ENCODE measurements around the gene RPL18.

The RPL18 gene

DNA sequence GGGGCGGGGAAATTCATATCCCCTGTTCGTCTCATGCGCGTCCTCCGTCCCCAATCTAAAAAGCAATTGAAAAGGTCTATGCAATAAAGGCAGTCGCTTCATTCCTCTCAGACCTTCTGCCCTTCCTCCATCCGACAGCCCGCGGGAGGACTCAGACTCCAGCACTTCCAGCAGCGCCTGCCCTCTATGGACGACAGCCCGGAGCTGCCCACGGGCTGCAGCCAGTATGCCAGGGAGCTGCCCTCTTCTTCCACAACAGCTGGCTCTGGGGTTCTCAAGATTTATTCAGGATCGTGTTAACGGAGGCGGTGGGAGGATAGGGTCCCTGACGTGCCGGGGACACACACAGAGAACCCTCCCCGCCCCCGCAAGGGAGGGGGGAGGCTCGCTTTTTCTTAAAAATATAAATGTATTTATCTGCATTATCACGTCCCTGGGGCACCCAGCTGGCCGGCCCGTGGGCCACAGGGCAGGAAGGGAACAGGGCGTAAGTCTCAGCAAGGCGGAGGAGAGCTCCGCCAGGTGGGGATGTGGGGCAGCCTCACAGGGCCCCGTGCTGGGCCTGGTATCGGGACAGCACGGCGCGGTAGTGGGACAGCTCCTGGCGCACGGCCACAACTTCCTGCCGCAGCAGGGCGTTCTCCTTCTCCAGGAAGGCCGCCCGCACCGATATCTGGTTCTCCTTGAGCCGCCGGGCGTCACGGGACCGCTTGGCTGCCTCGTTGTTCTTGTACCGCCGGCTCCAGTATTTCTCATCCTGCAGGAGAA, 11.5 kb upstream of the RPL18 start:
- DNase-seq, result peak in 14 of 56 donors; percentile 17 to 66 (median 46)

DNA sequence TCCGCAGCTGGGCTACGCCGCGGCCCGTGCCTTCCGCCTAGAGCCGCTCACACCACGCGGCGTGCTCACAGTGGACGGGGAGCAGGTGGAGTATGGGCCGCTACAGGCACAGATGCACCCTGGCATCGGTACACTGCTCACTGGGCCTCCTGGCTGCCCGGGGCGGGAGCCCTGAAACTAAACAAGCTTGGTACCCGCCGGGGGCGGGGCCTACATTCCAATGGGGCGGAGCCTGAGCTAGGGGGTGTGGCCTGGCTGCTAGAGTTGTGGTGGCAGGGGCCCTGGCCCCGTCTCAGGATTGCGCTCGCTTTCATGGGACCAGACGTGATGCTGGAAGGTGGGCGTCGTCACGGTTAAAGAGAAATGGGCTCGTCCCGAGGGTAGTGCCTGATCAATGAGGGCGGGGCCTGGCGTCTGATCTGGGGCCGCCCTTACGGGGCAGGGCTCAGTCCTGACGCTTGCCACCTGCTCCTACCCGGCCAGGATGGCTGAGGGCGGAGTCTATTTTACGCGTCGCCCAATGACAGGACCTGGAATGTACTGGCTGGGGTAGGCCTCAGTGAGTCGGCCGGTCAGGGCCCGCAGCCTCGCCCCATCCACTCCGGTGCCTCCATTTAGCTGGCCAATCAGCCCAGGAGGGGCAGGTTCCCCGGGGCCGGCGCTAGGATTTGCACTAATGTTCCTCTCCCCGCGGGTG, 10.8 kb upstream of the RPL18 start:
- peak in 25 of 56 donors; percentile 23 to 69 (median 50) for DNase-seq

DNA sequence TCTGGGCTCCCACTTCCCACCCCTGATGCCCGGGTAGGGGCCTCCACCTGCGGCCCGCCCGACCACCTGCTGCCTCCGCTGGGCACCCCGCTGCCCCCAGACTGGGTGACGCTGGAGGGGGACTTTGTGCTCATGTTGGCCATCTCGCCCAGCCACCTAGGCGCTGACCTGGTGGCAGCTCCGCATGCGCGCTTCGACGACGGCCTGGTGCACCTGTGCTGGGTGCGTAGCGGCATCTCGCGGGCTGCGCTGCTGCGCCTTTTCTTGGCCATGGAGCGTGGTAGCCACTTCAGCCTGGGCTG, 10.3 kb upstream of the RPL18 start:
- DNase-seq, result peak in 1 of 56 donors; percentile 61

DNA sequence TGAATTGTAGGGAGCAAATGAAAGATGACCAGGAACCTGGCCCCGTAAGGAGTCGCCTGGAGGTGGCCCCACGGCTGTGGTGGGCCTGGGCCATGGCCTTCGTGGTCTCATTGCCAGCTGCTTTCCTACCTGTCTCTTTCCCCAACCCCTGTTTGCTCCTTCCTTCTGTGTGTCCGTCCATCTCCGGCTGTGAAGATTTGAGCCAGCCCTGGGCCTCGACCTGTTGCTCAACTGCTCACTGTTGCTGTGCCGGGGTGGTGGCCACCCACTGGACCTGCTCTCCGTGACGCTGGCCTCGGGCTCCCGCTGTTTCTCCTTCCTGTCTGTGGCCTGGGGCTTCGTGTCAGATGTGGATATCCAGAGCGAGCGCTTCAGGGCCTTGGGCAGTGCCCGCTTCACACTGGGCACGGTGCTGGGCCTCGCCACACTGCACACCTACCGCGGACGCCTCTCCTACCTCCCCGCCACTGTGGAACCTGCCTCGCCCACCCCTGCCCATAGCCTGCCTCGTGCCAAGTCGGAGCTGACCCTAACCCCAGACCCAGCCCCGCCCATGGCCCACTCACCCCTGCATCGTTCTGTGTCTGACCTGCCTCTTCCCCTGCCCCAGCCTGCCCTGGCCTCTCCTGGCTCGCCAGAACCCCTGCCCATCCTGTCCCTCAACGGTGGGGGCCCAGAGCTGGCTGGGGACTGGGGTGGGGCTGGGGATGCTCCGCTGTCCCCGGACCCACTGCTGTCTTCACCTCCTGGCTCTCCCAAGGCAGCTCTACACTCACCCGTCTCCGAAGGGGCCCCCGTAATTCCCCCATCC, 9.7 kb upstream of the RPL18 start:
- DNase-seq, result no peak

DNA sequence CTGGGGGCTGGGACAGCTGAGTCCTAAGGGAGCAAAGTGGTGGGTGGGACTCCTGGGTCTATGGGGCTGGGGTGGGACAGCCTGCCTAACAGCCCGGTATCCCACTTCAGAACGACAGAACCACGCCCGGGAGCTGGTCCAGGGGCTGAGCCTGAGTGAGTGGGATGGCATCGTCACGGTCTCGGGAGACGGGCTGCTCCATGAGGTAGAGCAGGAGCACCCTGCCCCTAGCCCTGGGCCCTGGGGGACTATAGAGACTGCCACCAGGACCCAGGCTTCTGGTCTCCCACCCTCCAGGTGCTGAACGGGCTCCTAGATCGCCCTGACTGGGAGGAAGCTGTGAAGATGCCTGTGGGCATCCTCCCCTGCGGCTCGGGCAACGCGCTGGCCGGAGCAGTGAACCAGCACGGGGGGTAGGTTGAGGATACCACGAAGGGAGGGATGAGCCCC, 8.9 kb upstream of the RPL18 start:
- DNase-seq, result no peak

DNA sequence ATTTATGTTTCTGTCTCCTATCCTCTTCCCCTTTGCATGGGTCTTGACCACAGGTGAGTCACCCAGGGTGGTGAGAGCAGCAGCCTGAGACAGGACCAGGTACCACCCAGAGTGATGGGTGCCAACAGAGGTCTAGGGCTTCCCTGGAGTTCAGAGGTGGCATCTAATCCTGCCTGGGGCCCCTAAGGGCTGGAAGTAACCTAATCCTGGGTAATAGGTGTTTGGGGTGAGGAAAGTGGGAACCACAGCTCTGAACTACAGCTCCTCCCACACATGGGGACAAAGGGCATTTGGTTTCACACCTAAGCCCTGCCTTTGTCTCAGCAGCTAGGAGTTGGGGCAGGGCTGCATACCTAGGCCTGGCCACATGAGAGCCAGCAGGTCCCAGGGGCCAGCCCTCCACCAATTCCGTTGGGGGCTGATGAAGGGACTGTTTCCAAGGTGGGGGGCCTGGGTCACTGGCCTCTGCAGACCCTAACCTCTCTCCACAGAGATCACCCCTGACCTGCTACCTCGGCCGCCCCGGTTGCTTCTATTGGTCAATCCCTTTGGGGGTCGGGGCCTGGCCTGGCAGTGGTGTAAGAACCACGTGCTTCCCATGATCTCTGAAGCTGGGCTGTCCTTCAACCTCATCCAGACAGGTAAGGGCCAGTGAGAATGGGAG, 8.4 kb upstream of the RPL18 start:
- DNase-seq, result no peak

DNA sequence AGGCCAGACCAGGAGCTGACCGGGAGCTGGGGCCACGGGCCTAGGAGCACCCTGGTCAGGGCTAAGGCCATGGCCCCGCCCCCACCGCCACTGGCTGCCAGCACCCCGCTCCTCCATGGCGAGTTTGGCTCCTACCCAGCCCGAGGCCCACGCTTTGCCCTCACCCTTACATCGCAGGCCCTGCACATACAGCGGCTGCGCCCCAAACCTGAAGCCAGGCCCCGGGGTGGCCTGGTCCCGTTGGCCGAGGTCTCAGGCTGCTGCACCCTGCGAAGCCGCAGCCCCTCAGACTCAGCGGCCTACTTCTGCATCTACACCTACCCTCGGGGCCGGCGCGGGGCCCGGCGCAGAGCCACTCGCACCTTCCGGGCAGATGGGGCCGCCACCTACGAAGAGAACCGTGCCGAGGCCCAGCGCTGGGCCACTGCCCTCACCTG, 6.9 kb upstream of the RPL18 start:
- DNase-seq, result no peak

DNA sequence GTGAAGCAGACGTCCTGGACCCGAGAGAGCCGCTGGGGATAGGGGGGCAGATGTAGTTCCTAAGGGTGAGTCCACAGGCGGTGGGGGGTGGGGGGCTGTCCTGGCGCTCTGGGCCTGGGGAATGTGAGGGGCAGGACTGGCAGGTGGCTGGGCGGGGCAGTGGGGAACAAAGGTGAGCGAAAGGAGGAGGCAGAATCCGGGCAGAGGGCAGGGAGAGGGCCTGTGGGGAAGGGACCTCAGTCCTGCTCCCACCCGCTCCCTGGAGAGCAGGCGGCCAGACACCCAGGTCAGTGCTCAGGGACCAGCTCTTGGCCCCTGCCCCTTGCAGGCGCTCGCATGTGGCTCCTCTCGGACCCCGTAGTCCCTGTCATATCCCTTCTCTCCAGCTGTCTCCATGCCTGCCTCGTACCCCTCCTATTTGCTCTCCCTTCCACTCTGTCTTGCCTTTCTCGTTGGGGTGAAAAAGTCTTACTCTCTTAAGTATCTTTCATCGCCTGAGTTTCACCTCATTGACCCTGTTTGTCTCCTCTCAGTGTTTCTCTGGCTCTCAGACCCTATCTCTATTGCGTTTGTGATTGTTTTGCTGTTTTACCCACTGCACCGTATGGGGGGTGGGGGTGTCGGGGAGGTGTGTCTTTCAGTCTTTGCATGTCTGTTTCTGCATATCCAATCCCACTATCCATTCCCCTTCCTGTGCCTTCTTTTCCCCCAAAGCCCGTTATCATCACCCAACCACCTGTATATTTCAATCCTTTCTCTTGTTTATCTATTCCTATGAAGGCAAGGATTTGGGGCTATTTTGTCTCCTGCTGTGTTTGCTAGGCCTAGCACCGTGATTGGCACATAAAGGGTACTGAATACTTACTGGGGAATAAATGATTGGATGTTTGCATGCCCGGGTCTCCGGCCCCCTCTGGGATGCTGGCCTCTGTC, 6.1 kb upstream of the RPL18 start:
- no peak for DNase-seq

DNA sequence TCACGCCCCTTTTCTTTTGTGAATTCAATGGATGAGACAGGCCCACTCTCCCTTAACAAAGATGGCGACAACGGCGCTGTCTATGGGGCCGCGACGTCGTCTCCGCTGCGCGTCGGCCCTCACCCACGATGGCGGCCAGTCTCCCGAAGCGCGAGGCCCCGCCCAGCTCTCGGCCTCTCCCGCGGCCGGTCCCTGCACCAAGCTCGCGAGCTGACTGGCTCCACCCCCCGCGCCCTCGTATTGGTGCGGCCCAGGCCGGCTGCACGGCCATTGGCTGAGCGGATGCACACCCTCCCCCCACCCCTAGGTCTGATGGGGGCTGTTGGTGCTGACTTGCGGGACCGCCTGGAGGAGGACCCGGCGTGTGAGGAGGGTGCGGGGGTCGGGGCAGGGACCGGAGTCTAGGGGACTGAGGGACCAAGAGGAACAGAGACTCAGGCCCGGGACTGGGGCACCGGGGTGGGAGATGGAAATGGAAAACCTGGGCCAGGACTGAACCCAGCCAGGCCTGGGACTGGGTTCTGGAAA, 5.2 kb upstream of the RPL18 start:
- peak; percentile 64 to 99 (median 96) for DNase-seq

DNA sequence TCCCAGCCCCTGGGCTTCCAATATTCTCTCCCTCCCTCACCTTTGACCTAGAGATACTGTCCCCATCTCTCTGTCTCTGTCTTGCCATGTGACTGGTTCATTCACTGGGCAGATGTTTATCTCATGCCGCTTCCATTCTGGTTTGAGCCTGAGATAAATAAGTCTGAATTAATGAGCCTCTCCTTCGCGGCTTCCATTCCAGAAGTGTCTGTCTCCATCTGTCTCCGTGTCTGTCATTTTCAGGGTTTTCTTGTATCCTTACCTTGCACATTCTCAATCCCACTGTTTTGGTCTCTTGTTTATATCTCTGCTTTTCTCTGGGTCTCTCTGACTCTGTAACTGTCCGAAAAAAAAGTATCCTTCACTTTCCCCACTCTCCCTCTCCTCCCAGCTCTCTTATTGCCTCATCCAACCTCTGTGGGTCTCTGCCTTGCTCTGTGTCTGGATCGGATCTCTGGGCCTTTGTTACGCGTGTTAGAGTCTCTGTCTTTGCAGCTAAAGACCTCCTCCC, 4.6 kb upstream of the RPL18 start:
- peak in 2 of 56 donors; percentile 50 to 52 for DNase-seq

DNA sequence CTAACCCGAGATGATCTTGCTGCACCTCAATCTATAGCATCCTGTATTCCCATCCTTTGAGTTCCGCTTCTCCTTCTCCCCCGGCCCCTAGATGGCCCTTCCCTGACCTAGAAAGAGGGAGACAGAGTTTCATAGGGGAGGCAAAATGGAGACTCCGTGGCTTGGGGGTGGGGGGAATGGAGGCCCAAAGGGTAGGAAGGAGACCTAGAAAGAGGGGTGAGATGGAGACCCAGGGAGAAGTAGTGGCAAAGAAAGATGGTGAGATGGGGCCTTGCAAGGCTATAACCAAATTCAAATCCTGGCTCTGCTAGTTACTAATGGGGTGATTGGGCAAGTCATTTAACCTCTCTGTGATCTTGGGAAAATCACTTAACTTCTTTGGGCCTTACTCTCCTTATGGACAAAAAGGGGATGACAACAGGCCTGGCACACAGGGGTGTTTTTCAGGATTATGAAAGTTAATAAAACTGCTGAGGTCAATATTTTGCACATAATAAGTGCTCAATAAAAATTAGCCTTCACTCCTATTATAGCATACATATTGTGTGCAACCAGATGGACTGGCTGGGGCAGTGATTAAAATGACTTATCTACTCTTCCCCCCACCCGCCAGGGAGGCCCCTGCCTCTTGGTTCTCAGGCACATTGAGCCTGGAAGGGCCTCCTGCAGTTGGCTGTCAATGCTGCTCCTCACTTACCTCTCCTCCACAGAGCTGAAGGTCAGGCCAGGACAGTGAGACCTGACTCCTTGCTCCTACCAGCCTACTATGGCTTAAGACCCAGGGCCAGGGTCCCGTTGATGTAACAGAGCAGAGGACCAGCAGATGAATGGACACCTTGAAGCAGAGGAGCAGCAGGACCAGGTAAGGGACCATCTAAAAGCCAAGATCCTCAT, 961 bp upstream of the RPL18 start:
- no peak for DNase-seq

DNA sequence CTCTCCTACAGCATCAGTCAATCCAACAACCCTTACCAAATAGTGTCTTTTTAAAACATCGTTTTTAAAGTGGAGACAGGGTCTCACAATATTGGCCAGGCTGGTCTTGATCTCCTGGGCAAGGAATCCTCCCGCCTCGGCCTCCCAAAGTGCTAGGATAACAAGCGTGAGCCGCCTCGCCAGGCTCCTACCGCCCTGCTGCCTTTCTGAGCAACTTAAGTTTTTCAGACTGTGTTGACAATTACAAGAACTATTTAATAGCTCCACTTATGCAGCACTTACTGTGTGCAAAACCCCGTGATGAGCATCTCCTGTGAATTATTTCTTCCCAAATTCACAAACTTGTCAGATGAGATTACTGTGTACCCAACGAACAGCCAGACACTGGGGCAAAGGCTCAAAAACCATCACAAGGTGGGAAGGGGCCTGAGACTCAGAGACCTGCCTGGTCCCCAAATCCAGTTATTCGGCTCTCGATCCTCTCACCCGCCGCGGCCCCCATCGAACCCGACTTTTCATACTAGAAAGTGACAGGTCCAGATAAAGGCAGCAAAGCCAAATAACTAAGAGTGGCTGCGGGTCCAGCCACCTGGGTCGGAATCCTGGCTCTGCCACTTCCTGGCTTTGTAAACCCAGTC, 581 bp downstream of the RPL18 start:
- peak in 2 of 56 donors; percentile 63 to 74 for DNase-seq

DNA sequence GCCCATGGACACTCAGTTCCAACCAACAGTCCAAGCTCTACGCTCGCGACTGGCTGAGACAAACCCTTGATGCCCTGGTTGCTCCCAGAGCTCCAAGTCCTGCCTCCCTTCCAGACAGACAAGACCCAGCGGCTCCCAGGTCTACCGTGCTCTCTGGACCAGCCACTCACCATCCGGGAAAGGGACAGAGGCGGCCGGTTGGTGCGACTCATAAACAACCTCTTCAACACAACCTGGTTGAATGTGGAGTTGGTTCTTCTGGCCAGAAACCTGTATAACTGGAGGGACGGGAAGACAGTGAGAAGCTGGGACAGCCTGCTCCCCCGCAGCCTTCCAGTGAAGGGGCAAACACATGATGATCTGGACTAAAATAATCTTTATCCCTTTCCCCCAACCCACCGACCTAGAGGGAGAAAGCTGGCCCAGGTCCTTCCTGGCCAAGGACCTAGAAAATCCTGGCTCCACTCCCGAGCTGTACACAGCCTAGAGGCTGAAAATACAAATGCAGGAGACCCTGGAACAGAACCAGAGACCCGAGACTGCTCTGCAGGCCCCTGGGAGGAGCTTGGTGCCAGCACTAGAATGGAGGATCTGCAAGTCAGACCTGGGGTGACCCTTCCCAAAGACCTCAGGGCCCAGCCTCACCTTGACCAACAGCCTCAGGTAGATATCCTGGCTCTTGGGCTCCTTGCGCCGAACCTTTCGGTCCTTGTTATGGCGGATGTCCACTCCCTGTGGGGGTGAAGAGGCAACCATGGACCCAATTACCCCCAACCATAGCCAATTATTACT, 1.6 kb downstream of the RPL18 start:
- DNase-seq, result peak in 3 of 56 donors; percentile 24 to 38 (median 34)

DNA sequence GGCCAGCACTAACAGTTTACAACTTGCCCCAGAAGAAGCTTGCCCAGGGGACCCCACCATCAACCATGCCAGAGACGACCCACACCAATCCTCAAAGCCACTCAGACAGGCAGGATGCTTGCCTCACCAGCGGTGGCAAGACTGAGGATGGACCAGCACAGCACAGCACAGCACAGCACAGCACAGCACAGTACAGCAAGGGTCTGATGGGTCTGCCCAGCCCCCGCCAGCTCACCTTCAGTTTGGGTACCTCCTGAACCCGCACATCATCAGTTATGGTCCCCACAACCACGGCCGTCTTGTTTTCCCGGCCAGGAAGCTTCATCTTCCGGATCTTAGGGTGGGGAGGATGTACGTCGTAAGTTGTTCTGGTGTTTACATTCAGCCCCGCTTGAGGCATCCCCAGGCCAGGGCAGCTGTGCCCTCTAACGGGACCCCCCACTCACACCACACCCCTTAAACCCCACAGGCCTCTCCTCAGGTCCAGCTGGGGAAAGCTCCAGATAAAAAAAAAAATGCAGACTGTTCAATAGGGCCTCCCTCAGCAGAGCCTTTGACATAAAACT, 2.4 kb downstream of the RPL18 start:
- DNase-seq, result no peak

DNA sequence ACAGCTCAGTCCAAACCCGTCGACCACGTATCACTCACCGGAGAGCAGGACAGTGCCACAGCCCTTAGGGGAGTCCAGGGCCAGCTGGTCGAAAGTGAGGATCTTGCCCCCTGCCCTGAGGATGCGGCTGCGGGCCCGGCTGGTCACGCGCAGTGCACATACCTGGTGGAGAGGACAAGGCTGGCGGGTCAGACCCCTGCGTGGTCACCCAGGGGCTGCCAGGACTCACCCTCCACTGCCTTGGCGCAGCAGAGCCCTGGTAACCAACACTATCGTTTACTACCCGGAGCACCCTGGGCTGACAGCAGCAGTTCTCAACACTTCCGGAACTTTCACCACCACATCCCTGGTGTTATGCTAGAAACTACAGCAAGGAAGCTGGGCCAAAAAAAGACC, 2.9 kb downstream of the RPL18 start:
- no peak for DNase-seq

DNA sequence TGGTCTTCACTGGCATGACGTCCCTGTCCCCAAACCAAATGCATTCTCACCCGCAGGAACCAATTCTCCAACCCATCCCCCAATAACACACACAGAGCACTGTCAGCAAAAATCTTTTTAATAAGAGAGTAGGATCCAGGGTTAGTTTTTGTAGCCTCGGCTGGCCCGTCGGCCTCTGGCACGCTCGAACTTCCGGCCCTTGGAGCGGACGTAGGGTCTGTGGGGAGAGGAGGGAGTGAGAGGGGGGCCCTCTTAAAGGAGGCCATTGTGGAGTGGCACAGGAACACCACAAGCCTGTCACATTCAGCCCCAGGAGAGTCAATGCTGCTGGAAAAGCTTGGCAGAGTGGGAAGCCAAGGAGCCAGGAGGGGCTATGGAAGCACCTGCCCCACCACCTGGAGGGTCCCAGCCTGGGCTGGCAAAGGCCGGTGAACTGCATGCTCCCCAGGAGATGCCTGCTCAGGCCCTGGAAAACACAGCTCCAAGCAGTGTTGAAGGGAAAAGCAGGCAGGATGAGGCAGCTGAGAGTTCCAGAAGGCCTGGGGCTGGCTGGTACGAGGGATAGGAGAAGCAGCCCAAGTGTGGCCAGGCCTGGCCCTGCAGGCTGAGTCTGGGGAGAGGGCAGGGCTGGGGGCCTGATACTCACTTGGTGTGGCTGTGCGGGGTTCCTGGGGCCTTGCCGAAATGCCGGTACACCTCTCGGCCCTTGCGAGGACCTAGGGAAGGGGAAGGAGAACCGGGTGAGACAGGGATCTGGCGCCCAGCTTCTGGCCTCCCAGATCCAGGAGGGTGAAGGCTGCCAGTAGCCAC, 3.5 kb downstream of the RPL18 start:
- DNase-seq, result no peak
